Naive thymus-derived CD8-positive, alpha-beta T cell (primary cell): Measurements from ENCODE around the gene TM2D3. TPM values are rescaled to one million over a fixed set of nuclear protein-coding genes. Genes with fewer than 3 reads are reported as not detected.

Source experiments
- ATAC-seq, 2 donors: fragments of 150-1000 bp; cut with Tn5 transposase in 1 of 2; sonication (Bioruptor Pico), chemical (Tn5 transposase) in 1 of 2; 1 replicate in 1 of 2; 2 replicates in 1 of 2; pipeline ENCODE4 v1.10.0; 2021; ENCODE audit warnings: mild to moderate bottlenecking in 2 of 2, moderate library complexity in 2 of 2
- POLR2A ChIA-PET: fragments of 350-600 bp; sonication (Branson Sonifier 250); formaldehyde crosslinking; loops from one replicate; lab custom pipeline; 2021; ENCODE audit warnings: antibody characterized with exemption; lab: Charles Lee
- DNase-seq, 10 donors: peaks; one replicate each; pipeline versions ENCODE4 v3.0.0 to v3.0.0-alpha.2; 2020 to 2022
- H3K27ac Mint-ChIP-seq, 10 donors: one replicate each; pipeline ENCODE4 v1.8.0; 2020 to 2022; ENCODE audit warnings: mild to moderate bottlenecking in 10 of 10, mixed read lengths in 10 of 10, moderate library complexity in 4 of 10, inconsistent platforms in 1 of 10
- H3K27me3 Mint-ChIP-seq, 5 donors: one replicate each; pipeline ENCODE4 v1.8.0; 2021 to 2022; ENCODE audit warnings: mixed read lengths in 5 of 5
- H3K36me3 Mint-ChIP-seq, 3 donors: one replicate each; pipeline ENCODE4 v1.8.0; 2020 to 2022; ENCODE audit warnings: mixed read lengths in 3 of 3, mild to moderate bottlenecking in 2 of 3, inconsistent platforms in 1 of 3
- H3K4me1 Mint-ChIP-seq, 4 donors: one replicate each; pipeline ENCODE4 v1.8.0; 2021 to 2022; ENCODE audit warnings: mixed read lengths in 4 of 4
- H3K4me3 Mint-ChIP-seq, 10 donors: one replicate each; pipeline ENCODE4 v1.8.0; 2020 to 2022; ENCODE audit warnings: mild to moderate bottlenecking in 10 of 10, mixed read lengths in 10 of 10, moderate library complexity in 6 of 10, inconsistent platforms in 1 of 10
- H3K9me3 Mint-ChIP-seq, 9 donors: one replicate each; pipeline ENCODE4 v1.8.0; 2020 to 2022; ENCODE audit warnings: mixed read lengths in 9 of 9, mild to moderate bottlenecking in 3 of 9, inconsistent platforms in 1 of 9, moderate library complexity in 1 of 9
- polyA plus RNA-seq, 3 donors: library from polyadenylated mRNA; unstranded; fragments of 300-500 nt; fragmentation: Illumina TruSeq; gene quantifications; one replicate each; pipeline ENCODE4 v1.2.3, GENCODE V29; 2021
- total RNA-seq, 8 experiments: library from RNA in 2 of 8; stranded (reverse) in 2 of 8; gene quantifications; one replicate each; pipeline ENCODE4 v1.2.3 and lab custom pipeline; 2021 to 2026

The TM2D3 gene
- total and polyA plus RNA-seq, 5 experiments from 2014 or later, result 28.1 to 98.5 (median 32.3) TPM

GRCh38 chr15:101618076-101618475, 34.1 kb downstream of the TM2D3 start:
- DNase-seq (no peak), ATAC-seq (no peak)
- Mint-ChIP-seq H3K36me3 (peaks cover under 1 to 28% (median 4%) of the 10 kb centered on the region in 3 donors), H3K4me3 (no peak overlapping the region), H3K27ac (peak overlapping the region in 1 of 10 donors; percentile 48), H3K4me1 (peaks cover 8 to 19% (median 15%) of the 10 kb centered on the region in 4 donors), H3K9me3 (peaks cover 0 to 1% (median 0%) of the 10 kb centered on the region in 9 donors), H3K27me3 (no peaks in the 10 kb centered on the region)
- POLR2A ChIA-PET, result no interaction called here

- H3K9me3 Mint-ChIP-seq, result no peaks in the 10 kb centered on the region
- peaks cover 0 to 27% (median 3%) of the 10 kb centered on the region in 3 donors for H3K36me3 Mint-ChIP-seq
- H3K4me3 Mint-ChIP-seq, result no peak overlapping the region
- no peaks in the 10 kb centered on the region for H3K27me3 Mint-ChIP-seq
- no peak for ATAC-seq
- POLR2A ChIA-PET, result no interaction called here
- no peak for DNase-seq
- H3K27ac Mint-ChIP-seq, result peak overlapping the region in 1 of 10 donors; percentile 72
- peaks cover 6 to 15% (median 11%) of the 10 kb centered on the region in 4 donors for H3K4me1 Mint-ChIP-seq
These were observed 34.7 kb downstream of the TM2D3 start for GRCh38 chr15:101617390-101617965.

- Mint-ChIP-seq H3K27me3 (no peaks in the 10 kb centered on the region), H3K27ac (no peak overlapping the region), H3K36me3 (peaks cover 0 to 23% (median 3%) of the 10 kb centered on the region in 3 donors), H3K4me1 (peaks cover 0 to 6% (median 3%) of the 10 kb centered on the region in 4 donors), H3K9me3 (no peaks in the 10 kb centered on the region), H3K4me3 (no peak overlapping the region)
- no peak for DNase-seq
- POLR2A ChIA-PET, result no interaction called here
- no peak for ATAC-seq
These were observed 36.0 kb downstream of the TM2D3 start for GRCh38 chr15:101615986-101616848.

- H3K27me3 Mint-ChIP-seq, result no peaks in the 10 kb centered on the region
- peaks cover 0 to 6% (median 2%) of the 10 kb centered on the region in 4 donors for H3K4me1 Mint-ChIP-seq
These were observed 36.7 kb downstream of the TM2D3 start for GRCh38 chr15:101615414-101615985.

GRCh38 chr15:101614761-101615160, 37.4 kb downstream of the TM2D3 start:
- no peaks in the 10 kb centered on the region for H3K9me3 Mint-ChIP-seq
- no peak overlapping the region for H3K27ac Mint-ChIP-seq
- H3K27me3 Mint-ChIP-seq, result no peaks in the 10 kb centered on the region
- H3K4me1 Mint-ChIP-seq, result peaks cover 0 to 6% (median 2%) of the 10 kb centered on the region in 4 donors
- no peak overlapping the region for H3K4me3 Mint-ChIP-seq
- POLR2A ChIA-PET, result no interaction called here
- ATAC-seq (no peak), DNase-seq (no peak)
- H3K36me3 Mint-ChIP-seq, result peaks cover 0 to 9% (median 3%) of the 10 kb centered on the region in 3 donors

More at GRCh38 chr15:101615414-101615985, 36.7 kb downstream of the TM2D3 start:
- Mint-ChIP-seq H3K27ac (peak overlapping the region in 1 of 10 donors; percentile 30), H3K9me3 (no peaks in the 10 kb centered on the region), H3K36me3 (peaks cover 0 to 16% (median 3%) of the 10 kb centered on the region in 3 donors), H3K4me3 (peak overlapping the region in 1 of 10 donors; percentile 19)
- POLR2A ChIA-PET, result no interaction called here
- ATAC-seq (no peak), DNase-seq (no peak)

- no peak overlapping the region for H3K4me3 Mint-ChIP-seq
- no peak for DNase-seq
- peak overlapping the region in 2 of 10 donors; percentile 43 to 71 for H3K27ac Mint-ChIP-seq
- ATAC-seq, result no peak
- no peaks in the 10 kb centered on the region for H3K27me3 Mint-ChIP-seq
- H3K9me3 Mint-ChIP-seq, result no peaks in the 10 kb centered on the region
- H3K36me3 Mint-ChIP-seq, result peaks cover 0 to 9% (median 0%) of the 10 kb centered on the region in 3 donors
- H3K4me1 Mint-ChIP-seq, result peaks cover 0 to 6% (median 2%) of the 10 kb centered on the region in 4 donors
- POLR2A ChIA-PET, result no interaction called here
These were observed 38.1 kb downstream of the TM2D3 start for GRCh38 chr15:101614001-101614585.

- no peak for DNase-seq
- H3K27ac Mint-ChIP-seq, result no peak overlapping the region
- H3K27me3 Mint-ChIP-seq, result no peaks in the 10 kb centered on the region
- ATAC-seq, result no peak
- no peaks in the 10 kb centered on the region for H3K9me3 Mint-ChIP-seq
- POLR2A ChIA-PET, result no interaction called here
- peaks cover 0 to 2% (median under 1%) of the 10 kb centered on the region in 4 donors for H3K4me1 Mint-ChIP-seq
- peaks cover 0 to 6% (median 0%) of the 10 kb centered on the region in 3 donors for H3K36me3 Mint-ChIP-seq
- H3K4me3 Mint-ChIP-seq, result no peak overlapping the region
These were observed 38.8 kb downstream of the TM2D3 start for GRCh38 chr15:101613130-101614000.

GRCh38 chr15:101612676-101613075, 39.5 kb downstream of the TM2D3 start:
- Mint-ChIP-seq H3K4me1 (peaks cover 0 to 2% (median 0%) of the 10 kb centered on the region in 4 donors), H3K36me3 (peaks cover 0 to 6% (median 0%) of the 10 kb centered on the region in 3 donors)

GRCh38 chr15:101611580-101612299, 40.4 kb downstream of the TM2D3 start:
- ATAC-seq, result no peak
- H3K27ac Mint-ChIP-seq, result peak overlapping the region in 1 of 10 donors; percentile 49
- H3K27me3 Mint-ChIP-seq, result no peaks in the 10 kb centered on the region
- no peaks in the 10 kb centered on the region for H3K9me3 Mint-ChIP-seq
- no peaks in the 10 kb centered on the region for H3K4me1 Mint-ChIP-seq
- POLR2A ChIA-PET, result no interaction called here
- H3K4me3 Mint-ChIP-seq, result no peak overlapping the region
- DNase-seq, result no peak
- peaks cover 0 to 1% (median 0%) of the 10 kb centered on the region in 3 donors for H3K36me3 Mint-ChIP-seq

More at GRCh38 chr15:101612676-101613075, 39.5 kb downstream of the TM2D3 start:
- Mint-ChIP-seq H3K4me3 (no peak overlapping the region), H3K27me3 (no peaks in the 10 kb centered on the region), H3K27ac (no peak overlapping the region), H3K9me3 (no peaks in the 10 kb centered on the region)
- ATAC-seq (no peak), DNase-seq (no peak)
- POLR2A ChIA-PET, result no interaction called here

GRCh38 chr15:101611007-101611406, 41.2 kb downstream of the TM2D3 start:
- no peaks in the 10 kb centered on the region for H3K27me3 Mint-ChIP-seq

GRCh38 chr15:101610611-101611000, 41.6 kb downstream of the TM2D3 start:
- no peak for ATAC-seq
- no peak overlapping the region for H3K27ac Mint-ChIP-seq
- H3K36me3 Mint-ChIP-seq, result no peaks in the 10 kb centered on the region
- H3K27me3 Mint-ChIP-seq, result no peaks in the 10 kb centered on the region
- H3K9me3 Mint-ChIP-seq, result no peaks in the 10 kb centered on the region
- H3K4me1 Mint-ChIP-seq, result no peaks in the 10 kb centered on the region
- POLR2A ChIA-PET, result no interaction called here
- DNase-seq, result no peak
- no peak overlapping the region for H3K4me3 Mint-ChIP-seq

More at GRCh38 chr15:101611007-101611406, 41.2 kb downstream of the TM2D3 start:
- Mint-ChIP-seq H3K36me3 (no peaks in the 10 kb centered on the region), H3K27ac (no peak overlapping the region), H3K4me1 (no peaks in the 10 kb centered on the region), H3K4me3 (no peak overlapping the region), H3K9me3 (no peaks in the 10 kb centered on the region)
- ATAC-seq (no peak), DNase-seq (no peak)
- POLR2A ChIA-PET, result no interaction called here
